ENCODE measurements around the gene NRXN2.

Gene NRXN2

DNA sequence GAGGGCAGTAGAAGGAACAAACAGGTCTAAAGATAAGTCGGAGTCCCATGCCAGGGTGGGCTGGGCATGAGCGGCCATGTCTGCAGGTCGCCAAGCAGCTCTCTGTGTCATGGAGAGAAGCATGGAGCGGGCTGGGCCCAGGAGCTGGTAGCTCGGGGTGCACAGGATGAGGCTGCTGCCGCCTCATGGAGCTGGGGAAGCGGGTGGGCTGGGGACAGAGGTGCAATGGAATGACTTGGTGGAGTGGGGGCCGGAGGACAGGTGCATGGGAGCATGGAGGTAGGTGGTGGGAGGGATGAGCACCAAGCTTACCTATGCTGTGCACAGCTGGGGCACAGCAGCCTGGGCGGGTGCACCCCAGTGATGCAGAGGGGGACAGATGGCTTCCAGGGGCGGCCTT is 3.6 kb downstream of the NRXN2 start:
- TF ChIP-seq, protein P1, sequence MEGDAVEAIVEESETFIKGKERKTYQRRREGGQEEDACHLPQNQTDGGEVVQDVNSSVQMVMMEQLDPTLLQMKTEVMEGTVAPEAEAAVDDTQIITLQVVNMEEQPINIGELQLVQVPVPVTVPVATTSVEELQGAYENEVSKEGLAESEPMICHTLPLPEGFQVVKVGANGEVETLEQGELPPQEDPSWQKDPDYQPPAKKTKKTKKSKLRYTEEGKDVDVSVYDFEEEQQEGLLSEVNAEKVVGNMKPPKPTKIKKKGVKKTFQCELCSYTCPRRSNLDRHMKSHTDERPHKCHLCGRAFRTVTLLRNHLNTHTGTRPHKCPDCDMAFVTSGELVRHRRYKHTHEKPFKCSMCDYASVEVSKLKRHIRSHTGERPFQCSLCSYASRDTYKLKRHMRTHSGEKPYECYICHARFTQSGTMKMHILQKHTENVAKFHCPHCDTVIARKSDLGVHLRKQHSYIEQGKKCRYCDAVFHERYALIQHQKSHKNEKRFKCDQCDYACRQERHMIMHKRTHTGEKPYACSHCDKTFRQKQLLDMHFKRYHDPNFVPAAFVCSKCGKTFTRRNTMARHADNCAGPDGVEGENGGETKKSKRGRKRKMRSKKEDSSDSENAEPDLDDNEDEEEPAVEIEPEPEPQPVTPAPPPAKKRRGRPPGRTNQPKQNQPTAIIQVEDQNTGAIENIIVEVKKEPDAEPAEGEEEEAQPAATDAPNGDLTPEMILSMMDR (IDR thresholded peaks at IDR 0.05; ENCODE audit: low read depth, low read length, missing control alignments), result no peak

DNA sequence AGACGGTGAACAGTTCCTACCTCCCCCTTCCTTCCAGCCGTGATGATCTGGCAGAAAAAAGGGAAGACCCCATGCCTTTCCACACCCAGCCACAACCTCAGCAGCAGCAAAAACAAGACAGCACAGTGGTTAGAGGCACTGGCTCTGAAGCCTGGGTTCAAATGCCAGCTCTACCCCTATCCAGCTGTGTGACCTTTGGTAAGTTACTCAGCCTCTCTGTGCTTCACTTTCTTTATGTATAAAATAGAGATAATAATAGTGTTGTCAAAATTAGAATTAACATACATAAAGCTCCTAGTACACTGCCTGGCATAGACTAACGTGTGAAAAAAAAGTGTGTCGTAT is 4.2 kb downstream of the NRXN2 start:
- no peak overlapping the region for H3K4me3 ChIP-seq (replicated peaks; ENCODE audit: low read depth, low read length)
- TF ChIP-seq, protein P1 (IDR thresholded peaks at IDR 0.05; ENCODE audit: low read depth, low read length, missing control alignments), result no peak

More for the DNA sequence above, 3.6 kb downstream of the NRXN2 start:
- H3K4me3 ChIP-seq (replicated peaks; ENCODE audit: low read depth, low read length), result no peak overlapping the region
- DNase-seq (ENCODE audit: extremely low read depth, low read depth), result no peak

DNA sequence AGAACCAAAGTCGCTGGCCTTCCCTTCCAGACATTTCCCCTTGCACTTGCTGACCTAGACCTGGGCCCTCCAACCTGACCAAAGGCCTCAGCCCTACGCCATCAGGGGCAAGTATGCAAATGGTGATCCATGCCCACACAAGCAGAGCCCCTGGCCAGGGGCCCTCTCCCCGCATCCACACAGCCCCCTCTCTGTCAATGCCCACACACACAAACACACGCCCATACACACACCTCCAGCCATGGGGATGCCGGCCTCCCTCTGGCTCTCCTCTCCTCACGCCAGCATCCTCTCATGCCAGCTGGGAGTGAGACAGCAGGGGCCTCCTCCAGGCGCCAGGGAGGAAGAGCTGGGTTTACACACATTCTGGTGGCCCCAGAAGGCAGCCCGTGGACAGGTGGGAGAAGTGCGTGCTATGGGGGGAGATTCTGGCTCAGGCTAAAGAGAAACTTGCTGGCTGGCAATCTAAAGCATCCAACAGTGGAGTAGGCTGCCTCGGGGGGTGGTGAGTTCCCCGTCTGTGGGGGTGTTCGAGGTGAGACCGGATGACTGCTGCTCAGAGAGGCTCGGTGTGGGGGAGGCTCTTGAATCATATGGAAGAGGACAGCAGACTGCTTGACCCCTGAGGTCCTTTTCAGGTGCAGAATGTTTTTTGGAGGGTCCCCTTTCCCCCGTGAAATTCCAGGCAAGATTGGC is 4.8 kb downstream of the NRXN2 start:
- TF ChIP-seq, protein P1 (IDR thresholded peaks at IDR 0.05; ENCODE audit: low read depth, low read length, missing control alignments), result no peak
- DNase-seq (ENCODE audit: extremely low read depth, low read depth), result no peak
- no peak overlapping the region for H3K4me3 ChIP-seq (replicated peaks; ENCODE audit: low read depth, low read length)

More for the DNA sequence above, 4.2 kb downstream of the NRXN2 start:
- no peak for DNase-seq (ENCODE audit: extremely low read depth, low read depth)

DNA sequence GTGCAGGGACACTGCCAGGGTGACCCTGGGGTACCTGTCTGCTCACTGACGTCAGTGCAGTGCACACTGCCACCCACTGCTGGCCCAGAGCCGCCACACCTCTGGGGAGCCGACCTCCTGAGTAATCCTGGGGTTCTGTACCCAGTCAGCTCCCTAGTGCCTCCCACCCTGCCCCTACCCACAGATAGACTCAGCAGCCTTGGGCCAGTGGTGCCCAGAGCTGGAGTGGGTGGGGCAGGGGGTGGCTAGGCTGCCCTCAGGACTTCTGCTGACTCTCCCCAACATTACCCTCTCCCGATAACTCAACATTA is 5.8 kb downstream of the NRXN2 start:
- TF ChIP-seq, protein P1 (IDR thresholded peaks at IDR 0.05; ENCODE audit: low read depth, low read length, missing control alignments), result no peak
- H3K4me3 ChIP-seq (replicated peaks; ENCODE audit: low read depth, low read length), result no peak overlapping the region
- no peak for DNase-seq (ENCODE audit: extremely low read depth, low read depth)

DNA sequence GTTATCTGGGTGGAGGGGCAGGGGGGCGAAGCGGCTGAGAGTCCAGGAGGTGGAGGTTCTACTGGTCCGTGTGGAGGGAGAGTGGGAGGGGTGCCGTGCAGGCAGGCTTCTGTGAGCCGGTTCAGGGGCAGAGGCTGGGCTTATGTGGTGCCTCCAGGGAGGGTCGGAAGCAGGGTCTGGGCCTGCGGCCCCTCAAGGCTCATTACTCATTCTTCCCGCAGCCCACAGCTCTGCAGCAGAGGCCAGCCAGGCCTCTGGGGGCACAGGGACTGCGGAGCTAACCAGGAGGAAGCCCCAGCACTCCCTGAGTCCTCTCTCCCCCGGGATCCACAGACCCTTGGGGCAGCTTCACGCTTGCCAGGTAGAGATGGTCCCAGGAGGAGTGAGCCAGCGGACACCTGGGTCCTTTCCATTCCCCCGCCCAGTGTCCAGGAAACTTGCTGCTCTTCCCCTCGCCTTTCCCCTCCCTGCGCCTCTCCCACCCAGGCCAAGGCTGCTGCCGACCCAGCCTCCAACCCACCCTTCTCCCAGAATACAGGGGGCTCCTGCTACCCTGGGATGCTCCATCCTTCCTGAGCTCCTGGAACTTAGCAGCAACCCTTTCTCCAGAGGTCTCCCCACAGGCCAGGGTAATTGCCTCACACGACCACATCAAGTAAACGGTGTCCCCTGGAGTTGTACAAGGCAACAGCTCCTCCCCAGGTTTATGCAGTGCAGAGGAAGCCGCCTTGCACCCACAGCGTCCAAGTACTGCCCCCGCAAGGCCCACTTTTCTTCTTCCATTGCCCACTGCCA is 6.3 kb downstream of the NRXN2 start:
- DNase-seq (ENCODE audit: extremely low read depth, low read depth), result no peak
- no peak overlapping the region for H3K4me3 ChIP-seq (replicated peaks; ENCODE audit: low read depth, low read length)
- TF ChIP-seq, protein P1 (IDR thresholded peaks at IDR 0.05; ENCODE audit: low read depth, low read length, missing control alignments), result no peak

DNA sequence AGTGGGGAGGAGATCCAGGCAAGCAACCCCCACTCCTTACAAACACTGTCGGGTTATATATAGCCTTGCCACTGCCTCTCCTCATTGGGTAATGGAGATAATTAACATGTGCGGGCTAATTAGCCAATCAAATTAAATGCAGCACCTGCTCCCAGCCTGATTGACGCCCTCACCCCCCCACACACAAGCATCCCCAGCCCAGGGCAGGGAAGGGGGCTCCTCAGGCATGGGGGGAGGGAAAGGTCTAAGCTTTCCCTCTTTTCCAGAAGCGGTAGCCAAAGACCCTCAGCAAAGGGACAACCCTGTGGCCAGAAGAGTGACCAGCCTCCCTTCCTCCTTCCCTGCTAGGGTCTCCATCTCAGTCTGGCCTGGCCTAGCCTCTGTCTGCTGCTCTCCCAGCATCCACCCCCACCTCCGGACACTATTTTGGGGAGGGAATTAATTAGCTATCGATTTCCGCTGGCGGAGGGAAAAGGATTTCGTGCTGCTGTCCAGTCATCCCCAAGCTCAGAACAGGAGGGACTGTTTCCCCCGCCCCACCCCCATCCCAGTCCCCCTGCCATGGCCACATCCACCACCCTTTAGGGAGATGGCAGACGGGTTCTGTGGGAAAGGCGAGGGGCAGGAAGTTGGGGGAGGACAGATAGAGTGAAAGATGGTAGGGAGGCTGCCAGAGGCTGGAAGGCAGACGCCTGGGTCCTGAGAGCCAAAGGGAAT is 7.1 kb downstream of the NRXN2 start:
- DNase-seq (ENCODE audit: extremely low read depth, low read depth), result no peak

More for the DNA sequence above, 7.1 kb downstream of the NRXN2 start:
- H3K4me3 ChIP-seq (replicated peaks; ENCODE audit: low read depth, low read length), result no peak overlapping the region
- TF ChIP-seq, protein P1 (IDR thresholded peaks at IDR 0.05; ENCODE audit: low read depth, low read length, missing control alignments), result no peak

All from HFF-Myc (cell line).